ENCODE results near the gene NEDD8. TPM values are rescaled to one million over a fixed set of nuclear protein-coding genes. Genes with fewer than 3 reads are reported as not detected.

The NEDD8 gene
- total RNA-seq, 2 experiments from 2014 or later = 42.0 to 43.5 TPM

- H3K27ac ChIP-seq (ENCODE audit: low read depth in 1 of 2, low read length in 2 of 2) = no peak overlapping the region
- Mint-ChIP-seq H3K9me3 (no peaks in the 10 kb centered on the region), H3K27ac (no peak overlapping the region), H3K4me1 (ENCODE audit: low read depth) (peaks cover 39% of the 10 kb centered on the region), H3K4me3 (peak overlapping the region; percentile 96), H3K27me3 (no peaks in the 10 kb centered on the region), H3K36me3 (ENCODE audit: low read depth) (peaks cover 58% of the 10 kb centered on the region)
- no peak for ATAC-seq (ENCODE audit: poor library complexity)
- H3K9me3 ChIP-seq (ENCODE audit: control insufficient read depth in 1 of 2, insufficient read depth in 1 of 2, low read length in 2 of 2) = no peaks in the 10 kb centered on the region
- no peak for TF ChIP-seq CTCF (IDR thresholded peaks at IDR 0.05)
- intact Hi-C loops (cut with DNase I, micrococcal nuclease) = no loop called here
- H3K36me3 ChIP-seq (ENCODE audit: insufficient read depth, low read length) = peaks cover 53% of the 10 kb centered on the region
- ChIA-PET CTCF (interaction anchor here (2.9 to 3.6 kb wide), 2 partner anchors 11 to 28 kb away, joined by 18 to 20 read pairs; no protein-coding TSS in a partner anchor), POLR2A (interaction anchor here (1.2 to 4.0 kb wide), 4 partner anchors 11 to 56 kb away, joined by 3 to 134 read pairs (median 19); partner anchors contain the start of genes CHMP4A, DHRS1, NOP9 and TINF2)
- no peak overlapping the region for H3K4me3 ChIP-seq (ENCODE audit: low read length)
- no peaks in the 10 kb centered on the region for H3K27me3 ChIP-seq (ENCODE audit: control insufficient read depth in 1 of 2, insufficient read depth in 2 of 2, low read length in 2 of 2)
- DNase-seq = no peak
- H3K4me1 ChIP-seq (ENCODE audit: insufficient read depth, low read length) = peaks cover 31% of the 10 kb centered on the region
Measured at GRCh38 chr14:24269368-24269767, 37.2 kb upstream of the NEDD8 start.

GRCh38 chr14:24268225-24268624, 36.1 kb upstream of the NEDD8 start:
- ChIA-PET POLR2A (interaction anchor here (0.9 kb wide), 1 partner anchor 26 kb away, joined by 4 read pairs; no protein-coding TSS in a partner anchor), CTCF (no interaction called here)
- H3K9me3 Mint-ChIP-seq = no peaks in the 10 kb centered on the region
- no peak for ATAC-seq (ENCODE audit: poor library complexity)
- H3K4me3 ChIP-seq (ENCODE audit: low read length) = no peak overlapping the region
- peaks cover 65% of the 10 kb centered on the region for H3K36me3 Mint-ChIP-seq (ENCODE audit: low read depth)
- H3K4me1 Mint-ChIP-seq (ENCODE audit: low read depth) = peaks cover 27% of the 10 kb centered on the region
- no peaks in the 10 kb centered on the region for H3K9me3 ChIP-seq (ENCODE audit: control insufficient read depth in 1 of 2, insufficient read depth in 1 of 2, low read length in 2 of 2)
- no peak overlapping the region for H3K27ac ChIP-seq (ENCODE audit: low read depth in 1 of 2, low read length in 2 of 2)
- H3K36me3 ChIP-seq (ENCODE audit: insufficient read depth, low read length) = peaks cover 61% of the 10 kb centered on the region
- H3K27me3 ChIP-seq (ENCODE audit: control insufficient read depth in 1 of 2, insufficient read depth in 2 of 2, low read length in 2 of 2) = no peaks in the 10 kb centered on the region
- no peak for DNase-seq
- intact Hi-C loops (cut with DNase I, micrococcal nuclease) = no loop called here
- no peaks in the 10 kb centered on the region for H3K27me3 Mint-ChIP-seq
- no peak overlapping the region for H3K4me3 Mint-ChIP-seq
- peaks cover 21% of the 10 kb centered on the region for H3K4me1 ChIP-seq (ENCODE audit: insufficient read depth, low read length)
- no peak for TF ChIP-seq CTCF (IDR thresholded peaks at IDR 0.05)
- H3K27ac Mint-ChIP-seq = no peak overlapping the region

- ChIA-PET POLR2A (interaction anchor here (0.6 to 0.9 kb wide), 2 partner anchors 26 to 29 kb away, joined by 3 to 4 read pairs; no protein-coding TSS in a partner anchor), CTCF (no interaction called here)
- H3K9me3 ChIP-seq (ENCODE audit: control insufficient read depth in 1 of 2, insufficient read depth in 1 of 2, low read length in 2 of 2) = no peaks in the 10 kb centered on the region
- DNase-seq (no peak), ATAC-seq (ENCODE audit: poor library complexity) (no peak)
- no peak overlapping the region for H3K4me3 ChIP-seq (ENCODE audit: low read length)
- no peaks in the 10 kb centered on the region for H3K27me3 ChIP-seq (ENCODE audit: control insufficient read depth in 1 of 2, insufficient read depth in 2 of 2, low read length in 2 of 2)
- no peaks in the 10 kb centered on the region for H3K9me3 Mint-ChIP-seq
- no peak for TF ChIP-seq CTCF (IDR thresholded peaks at IDR 0.05)
- no peaks in the 10 kb centered on the region for H3K27me3 Mint-ChIP-seq
- H3K36me3 Mint-ChIP-seq (ENCODE audit: low read depth) = peaks cover 71% of the 10 kb centered on the region
- H3K27ac Mint-ChIP-seq = no peak overlapping the region
- H3K4me1 ChIP-seq (ENCODE audit: insufficient read depth, low read length) = peaks cover 20% of the 10 kb centered on the region
- intact Hi-C loops (cut with DNase I, micrococcal nuclease) = no loop called here
- peaks cover 61% of the 10 kb centered on the region for H3K36me3 ChIP-seq (ENCODE audit: insufficient read depth, low read length)
- H3K4me1 Mint-ChIP-seq (ENCODE audit: low read depth) = peaks cover 22% of the 10 kb centered on the region
- H3K4me3 Mint-ChIP-seq = no peak overlapping the region
- no peak overlapping the region for H3K27ac ChIP-seq (ENCODE audit: low read depth in 1 of 2, low read length in 2 of 2)
Measured at GRCh38 chr14:24267516-24267915, 35.3 kb upstream of the NEDD8 start.

Data from CD4-positive, alpha-beta T cell (primary cell).